T-helper 9 cell (primary cell): ENCODE data around the gene RAI1.

ENCODE experiments used
- DNase-seq: peaks from one replicate; pipeline ENCODE4 v3.0.0-alpha.2; 2020

The RAI1 gene

GRCh38 chr17:17701658-17702057 lies 20.4 kb downstream of the RAI1 start:
- DNase-seq: no peak

GRCh38 chr17:17702449-17703139 lies 21.3 kb downstream of the RAI1 start:
- DNase-seq: no peak

GRCh38 chr17:17703140-17703919 lies 22.1 kb downstream of the RAI1 start:
- no peak for DNase-seq

- no peak for DNase-seq
These were observed 23.7 kb downstream of the RAI1 start for GRCh38 chr17:17704931-17705330.

- DNase-seq: no peak
These were observed 25.1 kb downstream of the RAI1 start for GRCh38 chr17:17706140-17707060.

GRCh38 chr17:17708295-17708694 lies 27.0 kb downstream of the RAI1 start:
- no peak for DNase-seq

GRCh38 chr17:17708816-17709215 lies 27.6 kb downstream of the RAI1 start:
- DNase-seq: no peak

- no peak for DNase-seq
These were observed 28.6 kb downstream of the RAI1 start for GRCh38 chr17:17709815-17710321.

GRCh38 chr17:17710355-17710727 lies 29.1 kb downstream of the RAI1 start:
- DNase-seq: no peak

GRCh38 chr17:17710728-17711541 lies 29.7 kb downstream of the RAI1 start:
- DNase-seq: no peak

GRCh38 chr17:17711641-17712162 lies 30.4 kb downstream of the RAI1 start:
- DNase-seq: no peak

- DNase-seq: no peak
These were observed 31.1 kb downstream of the RAI1 start for GRCh38 chr17:17712268-17712924.

GRCh38 chr17:17713839-17714238 lies 32.6 kb downstream of the RAI1 start:
- no peak for DNase-seq

- no peak for DNase-seq
These were observed 33.1 kb downstream of the RAI1 start for GRCh38 chr17:17714261-17714866.

GRCh38 chr17:17714879-17715278 lies 33.6 kb downstream of the RAI1 start:
- no peak for DNase-seq

GRCh38 chr17:17716837-17717523 lies 35.7 kb downstream of the RAI1 start:
- DNase-seq: no peak

- DNase-seq: no peak
These were observed 37.0 kb downstream of the RAI1 start for GRCh38 chr17:17718251-17718650.

GRCh38 chr17:17719199-17719940 lies 38.1 kb downstream of the RAI1 start:
- DNase-seq: no peak

GRCh38 chr17:17719966-17720543 lies 38.8 kb downstream of the RAI1 start:
- DNase-seq: no peak
